A204.1 (cell line): ENCODE data around the gene ARHGEF40.
"Not testable (repeated sequence)": the region's sequence is repeated elsewhere in the genome, so short reads cannot be mapped to it uniquely, and the experiment has no call there.

Source experiments
- FAIRE-seq: peaks from 2 replicates; lab custom pipeline; 2012; peaks lifted over from hg19 to GRCh38; lab: Jason Lieb, UNC

ARHGEF40 gene

GRCh38 chr14:21040370-21040925 is 29.7 kb upstream of the ARHGEF40 start:
- FAIRE-seq: no peak

- not testable (repeated sequence) for FAIRE-seq
Observed at GRCh38 chr14:21040941-21041340, 29.2 kb upstream of the ARHGEF40 start.

GRCh38 chr14:21041676-21042433 is 28.2 kb upstream of the ARHGEF40 start, which contains the start of gene RNASE7:
Gene RNASE7 (plus strand): TSS chr14:21042362. CDS start chr14:21042993, 631 bp downstream.
- FAIRE-seq: no peak

GRCh38 chr14:21042918-21043317 is 27.2 kb upstream of the ARHGEF40 start:
- FAIRE-seq: no peak

- no peak for FAIRE-seq
Observed at GRCh38 chr14:21043387-21043973, 26.6 kb upstream of the ARHGEF40 start.

GRCh38 chr14:21043974-21044618 is 26.0 kb upstream of the ARHGEF40 start:
- FAIRE-seq: no peak

- no peak for FAIRE-seq
Observed at GRCh38 chr14:21047378-21047781, 22.7 kb upstream of the ARHGEF40 start.

- FAIRE-seq: no peak
Observed at GRCh38 chr14:21048638-21049037, 21.5 kb upstream of the ARHGEF40 start.

GRCh38 chr14:21049271-21049673 is 20.8 kb upstream of the ARHGEF40 start:
- no peak for FAIRE-seq

GRCh38 chr14:21050597-21050996 is 19.5 kb upstream of the ARHGEF40 start:
- FAIRE-seq: no peak

- FAIRE-seq: no peak
Observed at GRCh38 chr14:21053184-21054122, 16.7 kb upstream of the ARHGEF40 start.

GRCh38 chr14:21054123-21054767 is 15.9 kb upstream of the ARHGEF40 start:
- no peak for FAIRE-seq

- no peak for FAIRE-seq
Observed at GRCh38 chr14:21054768-21055145, 15.3 kb upstream of the ARHGEF40 start.

- FAIRE-seq: no peak
Observed at GRCh38 chr14:21055432-21056117, 14.5 kb upstream of the ARHGEF40 start.

GRCh38 chr14:21056520-21057163 is 13.5 kb upstream of the ARHGEF40 start:
- FAIRE-seq: no peak

- FAIRE-seq: no peak
Observed at GRCh38 chr14:21057803-21058675, 12.1 kb upstream of the ARHGEF40 start, which contains the start of gene RNASE8. Gene RNASE8 (plus strand): TSS chr14:21057822. CDS start chr14:21057893, 71 bp downstream.

GRCh38 chr14:21058903-21059302 is 11.2 kb upstream of the ARHGEF40 start:
- FAIRE-seq: no peak

- no peak for FAIRE-seq
Observed at GRCh38 chr14:21059842-21060613, 10.1 kb upstream of the ARHGEF40 start.
